MCF 10A (cell line): ENCODE data around the gene IGSF8. TPM values are rescaled to one million over a fixed set of nuclear protein-coding genes. Genes with fewer than 3 reads are reported as not detected.

ENCODE experiments used
- BruUV-seq: library from RNA; stranded (reverse); fragments of 400-500 nt; replicated peaks from 2 replicates; lab custom pipeline; 2021; lab: Mats Ljungman, UMichigan
- CTCF ChIA-PET: fragments of 300-600 bp; sonication (Branson Sonifier 250); formaldehyde crosslinking; extraction: SDS; loops from one replicate; lab custom pipeline; 2021; ENCODE audit warnings: antibody characterized with exemption, inconsistent platforms; lab: Yijun Ruan, JAX
- POLR2A ChIA-PET: fragments of 300-600, 350-650 bp; sonication (Branson Sonifier 250); formaldehyde crosslinking; extraction: SDS; loops from one replicate; lab custom pipeline; 2020; ENCODE audit warnings: antibody characterized with exemption, inconsistent platforms; lab: Yijun Ruan, JAX
- DNase-seq: peaks from one replicate; pipeline ENCODE4 v3.0.0-alpha.2; 2018; ENCODE audit not compliant: unreplicated experiment
- H3K27ac Mint-ChIP-seq: one replicate; pipeline ENCODE4 v1.8.0; 2022; ENCODE audit warnings: mild to moderate bottlenecking, low read depth, mixed read lengths; ENCODE audit not compliant: unreplicated experiment
- H3K27me3 Mint-ChIP-seq: one replicate; pipeline ENCODE4 v1.8.0; 2022; ENCODE audit warnings: mixed read lengths; ENCODE audit not compliant: insufficient read depth, unreplicated experiment
- H3K36me3 Mint-ChIP-seq: one replicate; pipeline ENCODE4 v1.8.0; 2022; ENCODE audit warnings: mild to moderate bottlenecking, moderate library complexity, mixed read lengths; ENCODE audit not compliant: insufficient read depth, unreplicated experiment
- H3K4me1 Mint-ChIP-seq: one replicate; pipeline ENCODE4 v1.8.0; 2022; ENCODE audit warnings: mixed read lengths; ENCODE audit not compliant: insufficient read depth, unreplicated experiment
- H3K4me3 Mint-ChIP-seq: one replicate; pipeline ENCODE4 v1.8.0; 2022; ENCODE audit warnings: mild to moderate bottlenecking, moderate library complexity, mixed read lengths; ENCODE audit not compliant: unreplicated experiment
- H3K9me3 Mint-ChIP-seq: one replicate; pipeline ENCODE4 v1.8.0; 2022; ENCODE audit warnings: mixed read lengths; ENCODE audit not compliant: unreplicated experiment
- CTCF ChIP-seq: fragments of 200-600 bp; IDR thresholded peaks from one replicate; pipeline ENCODE4 v1.8.0; 2022; ENCODE audit warnings: antibody characterized with exemption, mild to moderate bottlenecking; ENCODE audit not compliant: unreplicated experiment
- intact Hi-C: fragments of 100-400 bp; cut with micrococcal nuclease; formaldehyde crosslinking; loops from 2 replicates; pipeline ENCODE4 v1.14.1; 2022
- total RNA-seq: library from RNA; stranded (reverse); gene quantifications from 2 replicates; pipeline ENCODE4 v1.2.3, GENCODE V29; 2022

The IGSF8 gene
- total RNA-seq, 1 experiment from 2014 or later = 13.8 TPM

GRCh38 chr1:160098852-160099561 lies 588 bp upstream of the IGSF8 start:
- ChIA-PET CTCF (interaction anchor here (0.5 to 37.7 kb wide), 14 partner anchors 9 to 193 kb away, joined by 3 to 1546 read pairs (median 5); partner anchors contain the start of genes KCNJ10, KCNJ9 and PIGM), POLR2A (interaction anchor here (0.6 to 6.3 kb wide), 16 partner anchors 9 to 272 kb away, joined by 3 to 70 read pairs (median 14); partner anchors contain the start of genes DCAF8, PEA15, PEX19 and PIGM)
- Mint-ChIP-seq H3K4me3 (peak overlapping the region; percentile 81), H3K36me3 (peaks cover 5% of the 10 kb centered on the region), H3K4me1 (peaks cover 36% of the 10 kb centered on the region), H3K9me3 (no peaks in the 10 kb centered on the region), H3K27me3 (no peaks in the 10 kb centered on the region), H3K27ac (no peak overlapping the region)
- peak; percentile 96 for DNase-seq
- BruUV-seq = no TSS peak
- no peak for TF ChIP-seq CTCF
- intact Hi-C loops = loop anchor here (5.0 kb wide), 1 partner anchor 508 kb away; no protein-coding TSS in a partner anchor

GRCh38 chr1:160097151-160097910 lies 1.1 kb downstream of the IGSF8 start:
- Mint-ChIP-seq H3K4me1 (peaks cover 36% of the 10 kb centered on the region), H3K9me3 (no peaks in the 10 kb centered on the region), H3K27ac (peak overlapping the region; percentile 91), H3K36me3 (peaks cover 11% of the 10 kb centered on the region), H3K27me3 (no peaks in the 10 kb centered on the region), H3K4me3 (peak overlapping the region; percentile 81)
- TSS peak; percentile 17 for BruUV-seq
- no peak for TF ChIP-seq CTCF
- DNase-seq = no peak
- intact Hi-C loops = loop anchor here (5.0 kb wide), 1 partner anchor 510 kb away; no protein-coding TSS in a partner anchor
- ChIA-PET CTCF (interaction anchor here (0.6 to 37.7 kb wide), 25 partner anchors 8 to 857 kb away, joined by 3 to 1546 read pairs (median 5); partner anchors contain the start of genes KCNJ10 and KCNJ9), POLR2A (interaction anchor here (0.6 to 6.3 kb wide), 33 partner anchors 10 to 1129 kb away, joined by 3 to 70 read pairs (median 5); partner anchors contain the start of genes DCAF8, F11R, NIT1 and PEA15)

- Mint-ChIP-seq H3K9me3 (no peaks in the 10 kb centered on the region), H3K4me3 (peak overlapping the region; percentile 81), H3K27me3 (no peaks in the 10 kb centered on the region), H3K36me3 (peaks cover 11% of the 10 kb centered on the region), H3K27ac (peak overlapping the region; percentile 91), H3K4me1 (peaks cover 36% of the 10 kb centered on the region)
- no TSS peak for BruUV-seq
- TF ChIP-seq CTCF = no peak
- intact Hi-C loops = loop anchor here (5.0 kb wide), 1 partner anchor 511 kb away; no protein-coding TSS in a partner anchor
- ChIA-PET POLR2A (interaction anchor here (0.5 to 6.3 kb wide), 25 partner anchors 9 to 925 kb away, joined by 3 to 70 read pairs (median 6); partner anchors contain the start of genes DCAF8, F11R, PEA15 and PEX19), CTCF (interaction anchor here (0.6 to 37.7 kb wide), 24 partner anchors 9 to 935 kb away, joined by 3 to 1546 read pairs (median 4); partner anchors contain the start of genes KCNJ10 and KCNJ9)
- DNase-seq = peak; percentile 94
Measured at GRCh38 chr1:160096274-160097116, 1.9 kb downstream of the IGSF8 start.
